Mesenteric fat pad (tissue), 1 donor: ENCODE results near the gene SEC22B. TPM values are rescaled to one million over a fixed set of nuclear protein-coding genes. Genes with fewer than 3 reads are reported as not detected.
"Not testable (repeated sequence)": the region's sequence is repeated elsewhere in the genome, so short reads cannot be mapped to it uniquely, and the experiment has no call there.

Experiments used
- DNase-seq: peaks from one replicate; pipeline ENCODE4 v3.0.0-alpha.2; 2020; ENCODE audit warnings: low spot score
- total RNA-seq: library from RNA; stranded (reverse); fragmentation: NEBNext Ultra II Directional; extraction: Animal tissue kit (Norgen Biotek cat#: 25700); gene quantifications from one replicate; pipeline ENCODE4 v1.2.1, GENCODE V29; 2021
- donor health status: DM: yes; HTN: yes; CAD: no.

The SEC22B gene
- total RNA-seq, 1 donor from 2014 or later, result 35.1 TPM

- not testable (repeated sequence) for DNase-seq
Measured at GRCh38 chr1:120120525-120120924, 55.8 kb downstream of the SEC22B start.

GRCh38 chr1:120117371-120118177 is 58.7 kb downstream of the SEC22B start:
- not testable (repeated sequence) for DNase-seq

DNA sequence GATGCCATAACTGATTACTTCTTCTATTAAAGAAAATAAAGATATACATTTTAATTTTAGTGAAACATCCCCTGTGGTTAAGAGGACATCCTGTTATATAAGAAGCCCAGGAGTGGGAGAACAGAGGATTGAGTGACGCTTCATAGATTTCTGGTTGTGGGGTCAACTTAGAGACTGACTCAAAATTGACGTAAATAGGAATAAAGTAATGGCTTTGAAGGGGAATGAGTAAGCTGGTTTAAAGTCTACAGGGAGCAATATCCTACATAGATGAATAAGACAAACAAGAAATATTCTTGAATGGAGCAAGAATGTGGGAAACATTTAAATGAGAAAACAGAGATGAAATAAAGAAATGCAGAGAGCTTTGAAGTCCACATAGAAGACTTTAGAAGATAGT is 60.2 kb downstream of the SEC22B start:
- not testable (repeated sequence) for DNase-seq

- not testable (repeated sequence) for DNase-seq
Measured at GRCh38 chr1:120113134-120113533, 63.2 kb downstream of the SEC22B start.

GRCh38 chr1:120112212-120112611 is 64.1 kb downstream of the SEC22B start:
- not testable (repeated sequence) for DNase-seq

DNA sequence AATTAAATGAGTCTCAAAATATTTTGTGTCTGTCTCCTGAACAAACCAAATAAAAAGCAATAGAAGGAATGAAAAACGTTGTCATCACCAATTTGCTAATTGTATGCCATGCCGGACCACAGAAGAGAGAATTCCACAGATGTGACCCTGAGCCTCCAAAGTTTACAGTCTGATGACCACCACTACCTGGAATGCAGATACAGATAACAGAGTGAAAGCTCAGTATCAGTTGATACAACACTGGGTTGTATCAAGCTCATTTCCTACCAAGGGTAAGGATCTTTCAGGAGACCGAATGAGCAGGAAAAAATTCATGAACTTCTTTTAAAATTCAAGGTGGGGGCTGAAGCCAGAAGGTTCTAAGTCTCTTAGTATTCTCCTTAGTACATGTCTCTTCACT is 64.5 kb downstream of the SEC22B start:
- DNase-seq, result not testable (repeated sequence)

DNA sequence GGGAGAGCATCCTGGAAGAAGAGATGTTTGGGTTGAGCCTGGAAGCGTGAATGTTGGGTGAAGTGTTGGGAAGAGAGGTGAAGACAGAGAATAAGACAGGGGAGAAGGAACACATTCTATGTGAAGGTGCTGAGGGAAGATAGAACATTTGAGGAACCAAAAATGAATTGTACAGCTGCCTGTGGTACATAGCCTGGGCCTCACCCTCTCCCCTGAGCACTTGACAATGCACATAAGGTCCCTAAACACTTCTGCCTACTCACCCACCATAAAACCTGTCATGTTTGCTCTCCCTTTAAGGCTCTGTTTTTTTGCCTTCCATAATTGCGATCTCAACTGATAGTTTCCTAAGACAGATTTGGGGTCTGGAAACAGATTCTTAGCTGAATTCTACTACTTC is 65.3 kb downstream of the SEC22B start:
- DNase-seq, result not testable (repeated sequence)

GRCh38 chr1:120109656-120110055 is 66.7 kb downstream of the SEC22B start:
- DNase-seq, result not testable (repeated sequence)

DNA sequence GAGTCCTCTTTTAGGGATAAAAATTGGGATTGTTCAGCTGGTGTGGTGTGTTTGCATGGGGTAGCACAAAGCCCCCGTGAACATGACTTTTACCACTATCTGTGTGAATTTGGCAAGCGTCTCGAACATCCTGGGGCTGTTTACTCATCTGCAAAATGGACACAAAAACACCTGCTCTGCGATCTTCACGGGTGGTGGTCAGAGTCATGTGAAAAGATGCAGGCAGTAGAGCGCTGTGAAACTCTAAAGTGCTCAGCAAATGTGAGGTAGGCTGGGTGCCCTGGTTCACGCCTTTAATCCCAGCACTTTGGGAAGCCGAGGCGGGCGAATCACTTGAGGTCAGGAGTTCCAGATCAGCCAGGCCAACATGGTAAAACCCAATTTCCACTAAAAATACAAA is 67.1 kb downstream of the SEC22B start:
- DNase-seq, result not testable (repeated sequence)

GRCh38 chr1:120105288-120105687 is 71.0 kb downstream of the SEC22B start:
- DNase-seq, result not testable (repeated sequence)

GRCh38 chr1:120103768-120104167 is 72.6 kb downstream of the SEC22B start:
- not testable (repeated sequence) for DNase-seq

DNA sequence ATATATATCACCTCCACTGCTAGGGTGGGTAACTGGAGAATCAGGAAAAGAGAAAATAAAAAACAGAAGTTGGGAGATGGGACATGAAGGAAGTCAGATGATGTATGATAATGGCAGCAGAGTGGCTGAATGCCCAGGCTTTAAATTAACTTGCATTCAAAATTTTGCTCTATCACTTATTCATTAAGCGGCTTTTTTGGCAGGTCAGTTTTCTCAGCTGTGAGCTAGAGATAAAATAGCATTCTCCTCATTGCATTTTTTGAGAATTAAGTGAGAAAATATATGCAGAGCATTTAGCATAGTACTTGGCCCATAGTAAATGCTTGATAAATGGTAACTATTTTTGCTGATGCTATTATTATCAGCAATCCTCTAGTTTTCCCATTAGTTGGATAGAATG is 74.7 kb downstream of the SEC22B start:
- DNase-seq, result not testable (repeated sequence)

Other genes with a start within 250 kb of the SEC22B start
- gene NOTCH2, start 106.9 kb downstream of the SEC22B start, total RNA-seq, result 142 TPM
- 10.7 TPM for gene NBPF8, start 238.5 kb upstream of the SEC22B start, total RNA-seq